Activated T-cell treated with anti-CD3 and anti-CD28 coated beads, Interleukin-2, amount 50 U/mL, for 4 hours (primary cell): ENCODE measurements around the gene LTBP3. TPM values are rescaled to one million over a fixed set of nuclear protein-coding genes. Genes with fewer than 3 reads are reported as not detected.

Source experiments
- ATAC-seq, 2 donors: fragments of 200-7000 bp; cut with Tn5 transposase; one replicate each; pipeline ENCODE4 v1.10.0; 2021
- DNase-seq: peaks from one replicate; pipeline ENCODE4 v3.0.0-alpha.2; 2020
- H3K27me3 Mint-ChIP-seq: one replicate; pipeline ENCODE4 v1.8.0; 2021; ENCODE audit warnings: low read depth, mixed read lengths
- H3K36me3 Mint-ChIP-seq: one replicate; pipeline ENCODE4 v1.8.0; 2022; ENCODE audit warnings: mixed read lengths; ENCODE audit not compliant: insufficient read depth
- H3K4me1 Mint-ChIP-seq: one replicate; pipeline ENCODE4 v1.8.0; 2021; ENCODE audit warnings: low read depth, mixed read lengths
- H3K4me3 Mint-ChIP-seq: one replicate; pipeline ENCODE4 v1.8.0; 2021; ENCODE audit warnings: mild to moderate bottlenecking, moderate library complexity, mixed read lengths
- H3K9me3 Mint-ChIP-seq: one replicate; pipeline ENCODE4 v1.8.0; 2021; ENCODE audit warnings: mixed read lengths
- total RNA-seq, 3 donors: library from RNA; stranded (reverse); gene quantifications; one replicate each; pipeline ENCODE4 v1.2.1, GENCODE V29; 2021

The LTBP3 gene
- total RNA-seq, 3 donors from 2014 or later = 33.1 to 40.8 (median 40.1) TPM

DNA sequence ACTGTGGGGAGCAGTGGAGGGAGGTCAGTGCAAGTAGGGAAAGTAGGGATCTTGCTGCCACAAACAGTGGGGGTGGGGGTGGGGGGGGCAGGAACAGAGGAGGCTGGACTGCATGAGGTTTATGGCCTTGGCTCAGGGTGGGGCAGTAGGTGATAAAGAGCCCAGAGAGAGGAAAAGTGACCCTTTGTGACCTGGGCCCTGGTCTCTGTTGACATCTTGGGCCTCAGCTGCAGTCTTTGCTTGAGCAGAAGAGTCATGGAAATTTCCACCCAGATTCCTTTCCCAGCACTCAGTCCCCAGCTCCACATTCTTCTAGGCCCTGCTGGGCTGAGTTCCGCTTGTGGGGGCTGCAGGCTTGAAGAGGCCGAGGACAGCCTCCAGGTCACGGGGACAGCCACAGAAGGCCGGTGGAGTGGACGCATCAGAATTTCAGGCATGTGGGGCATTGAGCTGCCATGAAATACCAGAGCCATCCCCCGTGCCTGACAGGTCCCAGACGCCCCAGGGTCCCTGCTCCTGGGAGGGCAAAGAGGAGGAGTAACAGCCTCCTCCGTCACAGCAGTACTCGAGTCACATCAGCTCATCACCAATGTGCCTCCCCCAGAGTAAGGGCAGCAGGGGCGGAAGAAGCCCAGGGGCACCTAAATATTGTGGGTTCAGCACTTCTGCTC lies 69.0 kb downstream of the LTBP3 start:
- H3K27me3 Mint-ChIP-seq = no peaks in the 10 kb centered on the region
- ATAC-seq = no peak
- H3K36me3 Mint-ChIP-seq = no peaks in the 10 kb centered on the region
- peaks cover 33% of the 10 kb centered on the region for H3K4me1 Mint-ChIP-seq
- H3K9me3 Mint-ChIP-seq = no peaks in the 10 kb centered on the region
- no peak for DNase-seq
- no peak overlapping the region for H3K4me3 Mint-ChIP-seq

Other genes starting within 250 kb of the LTBP3 start
- gene CDC42EP2, start 243.5 kb downstream of the LTBP3 start, total RNA-seq = 1 to 10 TPM; 1.3 to 1.9 (median 1.6) TPM
- gene DPF2, start 224.5 kb downstream of the LTBP3 start, total RNA-seq = 10 to 100 TPM; 56.7 to 59.1 (median 58.0) TPM
- under 1 TPM; 0.46 to 0.66 (median 0.50) TPM for gene TIGD3, start 203.6 kb downstream of the LTBP3 start, total RNA-seq
- 10 to 100 TPM in 1 of 3 donors, 1 to 10 TPM in 2; 7.0 to 11.1 (median 9.5) TPM for gene SLC25A45, start 175.7 kb downstream of the LTBP3 start, total RNA-seq
- 10 to 100 TPM; 43.0 to 49.2 (median 44.9) TPM for gene FRMD8, start 171.7 kb downstream of the LTBP3 start, total RNA-seq
- 100 to 1,000 TPM in 2 of 3 donors, 10 to 100 TPM in 1; 95.5 to 136 (median 123) TPM for gene NEAT1, start 135.6 kb downstream of the LTBP3 start, total RNA-seq
- 1,000 to 10,000 TPM; 3,100 to 4,455 (median 3,753) TPM for gene MALAT1, start 59.3 kb downstream of the LTBP3 start, total RNA-seq
- 10 to 100 TPM; 87.6 to 94.6 (median 94.3) TPM for gene SCYL1, start 33.3 kb downstream of the LTBP3 start, total RNA-seq
- 100 to 1,000 TPM; 120 to 148 (median 136) TPM for gene ZNRD2, start 12.1 kb upstream of the LTBP3 start, total RNA-seq
- 10 to 100 TPM; 27.4 to 32.0 (median 28.6) TPM for gene FAM89B, start 14.2 kb upstream of the LTBP3 start, total RNA-seq
- 10 to 100 TPM; 59.8 to 84.9 (median 80.1) TPM for gene EHBP1L1, start 17.7 kb upstream of the LTBP3 start, total RNA-seq
- gene KCNK7, start 37.4 kb upstream of the LTBP3 start, total RNA-seq = 1 to 10 TPM; 1.4 to 2.1 (median 1.4) TPM
- 10 to 100 TPM; 71.8 to 87.1 (median 74.3) TPM for gene MAP3K11, start 55.9 kb upstream of the LTBP3 start, total RNA-seq
- gene PCNX3, start 57.4 kb upstream of the LTBP3 start, total RNA-seq = 10 to 100 TPM; 55.8 to 59.7 (median 59.5) TPM
- gene SIPA1, start 79.7 kb upstream of the LTBP3 start, total RNA-seq = 100 to 1,000 TPM in 1 of 3 donors, 10 to 100 TPM in 2; 80.0 to 101 (median 95.4) TPM
- 100 to 1,000 TPM; 108 to 118 (median 111) TPM for gene RELA, start 104.6 kb upstream of the LTBP3 start, total RNA-seq
- 10 to 100 TPM; 81.7 to 96.5 (median 85.1) TPM for gene KAT5, start 153.9 kb upstream of the LTBP3 start, total RNA-seq
- 100 to 1,000 TPM in 2 of 3 donors, 10 to 100 TPM in 1; 95.6 to 122 (median 115) TPM for gene RNASEH2C, start 162.4 kb upstream of the LTBP3 start, total RNA-seq
- gene AP5B1, start 222.6 kb upstream of the LTBP3 start, total RNA-seq = 10 to 100 TPM; 17.3 to 19.4 (median 17.4) TPM
- gene OVOL1, start 228.7 kb upstream of the LTBP3 start, total RNA-seq = under 1 TPM in 2 of 3 donors, not detected in 1; 0.05 TPM